Putamen (tissue), 1 donor: ENCODE measurements around the gene EFCAB10.

Source experiments
- DNase-seq: peaks from one replicate; pipeline ENCODE4 v3.0.0-alpha.2; 2016; ENCODE audit warnings: low spot score

EFCAB10 gene, protein sequence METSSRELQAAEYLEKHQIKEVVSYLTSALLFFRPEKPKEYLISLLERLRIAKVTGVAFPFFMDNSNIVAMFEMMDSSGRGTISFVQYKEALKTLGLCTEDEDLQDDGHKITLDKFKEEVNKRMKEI

GRCh38 chr7:105581066-105581811, at the start of gene EFCAB10:
Gene EFCAB10 (minus strand): TSS chr7:105581493. CDS start chr7:105581463, 30 bp downstream.
- peak; percentile 68 for DNase-seq

DNA sequence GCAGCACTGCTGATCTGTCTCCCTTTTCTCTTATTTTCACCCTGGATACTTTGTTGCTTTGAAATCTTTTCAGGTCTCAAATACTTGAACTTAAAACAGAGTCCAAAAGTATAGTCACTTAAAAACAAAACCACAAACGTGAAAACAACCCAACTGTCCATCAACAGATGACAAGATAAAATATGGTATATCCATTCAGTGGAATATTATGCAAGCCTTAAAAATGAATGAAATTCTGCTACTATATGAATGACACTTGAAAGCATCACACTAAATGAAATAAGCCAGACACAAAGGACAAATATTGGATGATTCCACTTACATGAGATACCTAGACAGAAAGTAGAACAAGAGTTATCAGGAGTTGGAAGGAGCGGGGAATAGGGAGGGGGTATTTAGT, 44.7 kb upstream of the EFCAB10 start:
- no peak for DNase-seq

DNA sequence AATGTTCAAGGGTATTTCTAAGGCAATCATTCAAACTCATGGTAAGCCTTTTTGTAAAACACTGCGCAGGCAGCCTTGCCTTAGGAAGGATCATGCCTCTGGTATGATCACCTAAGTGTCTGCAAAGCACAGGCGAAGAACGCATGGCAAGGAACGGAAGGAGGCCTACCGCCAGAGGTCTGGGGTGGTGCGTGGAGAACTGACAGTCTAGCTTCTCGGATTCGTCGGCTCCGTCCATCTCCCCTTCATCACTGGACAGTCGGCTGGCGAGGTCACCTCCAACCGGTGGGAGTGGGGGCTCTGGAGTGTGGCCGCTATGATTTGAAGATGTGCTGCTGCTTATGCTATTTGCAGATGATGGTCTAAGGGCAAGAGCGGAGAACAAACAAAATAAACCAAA, 42.6 kb upstream of the EFCAB10 start:
- DNase-seq = no peak

DNA sequence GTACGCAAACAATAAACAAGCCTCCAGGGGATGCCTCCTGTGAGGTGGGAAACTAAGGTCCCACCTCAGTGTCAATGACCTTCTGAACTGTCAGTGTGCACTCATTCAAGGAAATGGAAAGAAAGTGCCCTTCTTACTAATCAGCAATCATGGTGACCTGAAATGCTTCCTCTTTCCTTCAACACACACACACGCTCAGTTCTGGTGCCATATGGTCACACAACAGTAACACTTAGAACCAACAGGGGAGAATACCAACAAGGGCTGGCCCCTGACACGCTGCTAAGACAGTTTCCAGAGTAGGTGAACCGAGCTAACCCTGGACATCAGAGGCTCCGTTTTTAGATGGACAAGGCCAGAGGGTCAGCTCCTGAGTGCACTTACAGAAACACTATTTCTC, 42.1 kb upstream of the EFCAB10 start:
- DNase-seq = no peak

GRCh38 chr7:105622106-105622731, 40.9 kb upstream of the EFCAB10 start:
- DNase-seq = peak; percentile 66

GRCh38 chr7:105621617-105622016, 40.3 kb upstream of the EFCAB10 start:
- peak; percentile 55 for DNase-seq

DNA sequence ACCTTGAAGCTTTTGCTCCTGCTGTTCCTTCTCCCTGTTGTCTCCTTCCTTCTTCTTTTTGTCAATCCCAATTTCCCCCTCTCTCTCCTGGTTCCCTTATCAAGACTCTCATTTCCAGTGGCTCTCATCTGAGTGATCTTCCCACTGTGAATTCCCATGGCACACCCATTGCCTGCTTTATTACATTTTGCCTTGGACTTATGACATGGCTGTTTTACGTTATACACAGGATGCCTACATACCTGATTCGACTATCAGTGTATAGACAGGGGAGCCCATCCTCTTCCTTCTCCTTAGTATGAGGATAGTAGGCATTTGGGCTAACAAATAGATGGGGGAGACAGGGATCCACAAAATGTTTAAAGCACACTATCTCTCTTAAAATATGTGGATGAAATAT, 39.9 kb upstream of the EFCAB10 start:
- no peak for DNase-seq

GRCh38 chr7:105619590-105619989, 38.3 kb upstream of the EFCAB10 start:
- no peak for DNase-seq

DNA sequence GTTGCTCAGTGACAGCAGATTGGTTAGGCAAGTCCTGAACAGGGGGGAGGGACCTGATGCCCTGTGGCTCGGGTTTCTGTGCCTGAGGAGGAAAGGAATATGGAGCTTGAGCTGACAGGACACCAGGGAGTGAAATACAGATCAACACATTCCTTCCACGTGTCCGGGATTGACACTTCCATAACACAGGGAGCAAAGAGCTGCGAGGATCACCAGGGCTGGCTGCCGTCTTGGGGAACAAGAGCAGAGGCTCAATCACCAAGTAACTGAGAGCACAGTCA, 36.7 kb upstream of the EFCAB10 start:
- no peak for DNase-seq

- no peak for DNase-seq
These were observed 36.2 kb upstream of the EFCAB10 start for GRCh38 chr7:105617280-105618015.

DNA sequence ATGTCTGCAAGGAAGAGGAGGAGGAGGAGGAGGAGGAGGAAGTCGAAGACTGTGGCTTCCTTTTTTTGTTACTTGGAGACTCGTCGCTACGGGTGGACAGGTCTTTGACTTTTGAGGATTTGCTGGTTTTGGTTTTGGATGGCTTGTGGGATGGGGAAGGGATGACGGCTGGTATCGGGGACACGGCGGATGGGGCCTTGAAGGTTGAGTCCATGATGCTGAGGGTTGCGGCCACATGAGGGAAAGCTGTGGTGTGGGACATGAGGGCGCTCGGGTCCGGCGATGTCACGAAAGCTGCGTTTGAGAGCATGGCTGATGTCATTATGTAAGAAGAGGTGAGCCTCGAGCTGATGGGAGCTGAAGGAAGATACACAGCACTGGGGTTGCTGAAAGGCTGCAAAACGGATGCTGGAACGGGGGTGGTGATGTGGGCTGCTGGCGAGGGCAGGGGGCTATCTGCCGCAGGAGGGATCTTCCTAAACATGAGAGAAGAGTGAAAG, 33.1 kb upstream of the EFCAB10 start:
- DNase-seq = no peak

GRCh38 chr7:105613611-105614330, 32.5 kb upstream of the EFCAB10 start:
- DNase-seq = no peak

GRCh38 chr7:105612806-105613205, 31.5 kb upstream of the EFCAB10 start:
- DNase-seq = no peak

GRCh38 chr7:105611856-105612775, 30.8 kb upstream of the EFCAB10 start:
- DNase-seq = no peak

DNA sequence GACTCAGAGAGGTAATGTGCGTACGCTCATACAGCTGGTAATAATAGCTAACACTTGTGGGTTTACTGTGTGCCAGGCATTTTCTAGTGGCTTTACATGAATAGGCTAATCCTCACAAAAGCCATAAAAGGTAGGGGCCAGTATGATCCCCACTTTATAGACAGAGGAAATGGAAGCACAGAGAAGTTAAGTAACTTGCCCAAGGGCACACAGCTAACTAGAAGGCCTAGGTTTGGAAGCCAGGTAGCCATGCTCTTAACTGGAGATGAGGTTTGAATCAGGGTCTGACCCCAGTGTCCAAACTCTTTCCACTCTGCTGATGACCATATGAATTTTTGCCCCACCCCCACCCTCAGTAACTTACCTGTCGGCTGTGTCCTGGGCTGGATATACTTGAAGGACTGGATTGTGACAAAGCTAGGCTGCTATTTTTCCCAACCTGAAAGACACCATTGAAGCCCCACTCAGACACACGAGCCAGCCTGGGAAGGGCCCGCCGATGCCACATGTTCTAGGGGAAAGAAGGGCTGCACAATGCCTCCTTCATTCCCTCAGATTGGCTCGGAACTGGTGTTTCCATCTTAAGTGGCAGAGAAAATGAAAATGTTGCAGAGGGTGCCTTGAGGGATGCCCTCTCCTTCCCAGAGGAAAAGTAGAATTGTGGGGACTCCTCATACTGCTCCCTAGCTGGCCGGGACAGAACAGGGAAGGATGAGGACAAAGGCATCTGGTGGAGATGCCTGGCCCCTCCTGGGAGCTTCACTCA, 29.1 kb upstream of the EFCAB10 start:
- DNase-seq = no peak

GRCh38 chr7:105602325-105603305, 21.3 kb upstream of the EFCAB10 start:
- DNase-seq = no peak

GRCh38 chr7:105600720-105601550, 19.6 kb upstream of the EFCAB10 start:
- DNase-seq = no peak

DNA sequence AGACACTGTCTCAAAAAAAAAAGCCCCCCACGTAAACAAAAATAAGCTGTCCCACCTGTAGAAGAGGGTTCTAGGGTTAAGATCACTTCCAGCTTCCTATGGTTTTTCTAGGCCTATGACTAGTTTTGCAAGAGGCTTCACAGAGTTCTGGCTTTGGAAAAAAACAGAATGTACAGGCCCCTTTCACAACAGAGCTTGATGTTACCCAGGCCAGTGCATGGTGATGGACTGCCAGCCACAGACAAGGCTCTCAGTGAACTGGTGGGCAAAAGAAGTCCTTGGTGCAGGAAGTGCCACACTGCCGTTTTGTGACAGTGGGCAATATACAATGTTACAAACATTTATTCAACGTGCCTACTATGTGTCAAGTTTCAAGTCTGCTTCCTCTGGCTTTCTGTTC, 18.3 kb upstream of the EFCAB10 start:
- no peak for DNase-seq
